ENCODE results near the gene ACTN2.

ACTN2 gene

DNA sequence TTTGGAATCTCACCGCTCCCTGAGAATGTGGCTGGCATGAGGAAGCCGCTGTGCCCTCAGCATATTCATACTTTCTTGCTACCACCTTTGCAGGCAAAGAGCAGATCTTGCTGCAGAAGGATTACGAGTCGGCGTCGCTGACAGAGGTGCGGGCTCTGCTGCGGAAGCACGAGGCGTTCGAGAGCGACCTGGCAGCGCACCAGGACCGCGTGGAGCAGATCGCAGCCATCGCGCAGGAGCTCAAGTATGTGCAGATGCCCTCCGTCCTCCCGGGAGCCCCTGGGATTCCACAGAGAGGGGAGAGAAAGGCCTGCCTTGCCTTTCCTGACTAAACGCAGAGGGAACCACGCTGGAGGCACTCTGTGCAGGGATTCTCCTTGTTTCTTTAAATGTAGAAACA, 58.2 kb downstream of the ACTN2 start:
- DNase-seq, result no peak

- DNase-seq, result no peak
These were observed 60.5 kb downstream of the ACTN2 start for GRCh38 chr1:236746785-236747184.

DNA sequence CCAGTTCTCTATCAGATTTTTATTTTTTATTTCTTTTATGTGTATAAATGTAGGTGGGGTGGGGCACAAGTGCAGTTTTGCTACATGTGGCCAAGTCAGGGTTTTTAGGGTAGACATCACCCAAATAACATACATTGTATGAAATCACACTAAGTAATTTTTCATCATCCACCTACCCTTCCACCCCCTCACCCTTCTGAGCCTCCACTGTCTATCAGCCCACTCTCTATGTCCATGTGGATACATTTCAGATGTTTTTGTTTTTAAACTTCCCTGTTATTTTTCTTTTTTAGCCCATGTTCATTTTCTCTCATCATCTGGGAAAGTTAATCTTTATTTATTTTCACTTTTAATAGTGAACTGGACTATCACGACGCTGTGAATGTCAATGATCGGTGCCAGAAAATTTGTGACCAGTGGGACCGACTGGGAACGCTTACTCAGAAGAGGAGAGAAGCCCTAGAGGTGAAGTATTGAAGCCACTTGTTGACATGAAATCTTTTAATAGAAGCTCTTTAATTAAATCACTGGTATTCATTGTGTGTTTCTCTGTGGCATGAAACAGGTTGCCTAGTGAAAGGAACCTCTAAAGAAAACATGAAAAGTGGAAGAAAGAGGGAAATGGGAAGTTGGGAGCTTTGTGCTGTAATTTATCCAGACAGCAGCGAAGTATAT, 61.1 kb downstream of the ACTN2 start:
- DNase-seq, result no peak

DNA sequence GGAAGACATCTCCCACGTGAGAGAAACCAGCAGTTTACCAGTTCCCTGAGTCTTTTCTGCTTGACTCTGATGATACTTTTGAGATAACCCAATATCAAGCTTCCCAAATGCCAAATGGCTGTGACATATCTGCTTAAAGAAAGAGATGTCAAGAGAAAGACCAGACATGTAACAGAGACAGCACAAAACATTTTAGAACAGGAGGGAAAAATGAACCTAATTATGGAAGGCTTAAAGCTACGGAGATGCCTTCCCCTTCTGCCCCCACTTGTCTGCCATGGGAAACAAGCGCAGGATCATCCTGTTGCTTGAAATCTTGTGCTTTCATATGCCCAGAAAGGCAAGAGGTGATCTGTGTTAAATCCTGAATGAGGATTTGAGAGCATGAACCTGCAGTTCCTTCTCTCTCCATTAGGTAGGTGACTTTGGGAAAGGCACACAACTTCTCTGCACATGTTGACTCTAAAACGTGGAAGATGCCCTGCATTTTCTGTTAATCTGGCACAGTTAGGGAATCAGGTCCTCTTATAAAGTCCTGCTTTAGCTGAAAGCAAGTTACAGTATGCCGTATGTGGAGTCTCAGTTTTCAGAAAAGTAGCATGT, 62.1 kb downstream of the ACTN2 start:
- DNase-seq, result no peak

- no peak for DNase-seq
These were observed 64.6 kb downstream of the ACTN2 start for GRCh38 chr1:236750928-236751327.

GRCh38 chr1:236751385-236751784, 65.1 kb downstream of the ACTN2 start:
- no peak for DNase-seq

DNA sequence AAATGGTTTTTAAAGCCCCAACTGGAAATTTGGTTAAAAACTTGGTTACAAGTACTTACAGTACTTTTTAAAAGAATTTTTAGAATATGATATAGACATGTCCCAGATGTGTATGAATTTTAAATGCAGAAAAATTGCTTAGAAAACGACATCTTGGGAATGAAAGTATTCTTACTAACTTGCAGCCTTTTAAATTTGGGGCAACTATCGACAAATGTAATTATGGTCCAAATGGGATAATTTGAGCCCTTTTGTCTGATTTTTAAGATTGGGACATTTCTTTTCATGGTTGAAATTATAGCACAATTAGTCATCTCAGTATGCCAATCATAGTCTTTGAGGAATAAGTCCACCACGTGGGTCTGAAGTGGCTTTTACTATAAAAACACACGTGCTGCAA, 65.6 kb downstream of the ACTN2 start:
- no peak for DNase-seq

GRCh38 chr1:236753516-236753915, 67.2 kb downstream of the ACTN2 start:
- no peak for DNase-seq

GRCh38 chr1:236753964-236754363, 67.7 kb downstream of the ACTN2 start:
- no peak for DNase-seq

DNA sequence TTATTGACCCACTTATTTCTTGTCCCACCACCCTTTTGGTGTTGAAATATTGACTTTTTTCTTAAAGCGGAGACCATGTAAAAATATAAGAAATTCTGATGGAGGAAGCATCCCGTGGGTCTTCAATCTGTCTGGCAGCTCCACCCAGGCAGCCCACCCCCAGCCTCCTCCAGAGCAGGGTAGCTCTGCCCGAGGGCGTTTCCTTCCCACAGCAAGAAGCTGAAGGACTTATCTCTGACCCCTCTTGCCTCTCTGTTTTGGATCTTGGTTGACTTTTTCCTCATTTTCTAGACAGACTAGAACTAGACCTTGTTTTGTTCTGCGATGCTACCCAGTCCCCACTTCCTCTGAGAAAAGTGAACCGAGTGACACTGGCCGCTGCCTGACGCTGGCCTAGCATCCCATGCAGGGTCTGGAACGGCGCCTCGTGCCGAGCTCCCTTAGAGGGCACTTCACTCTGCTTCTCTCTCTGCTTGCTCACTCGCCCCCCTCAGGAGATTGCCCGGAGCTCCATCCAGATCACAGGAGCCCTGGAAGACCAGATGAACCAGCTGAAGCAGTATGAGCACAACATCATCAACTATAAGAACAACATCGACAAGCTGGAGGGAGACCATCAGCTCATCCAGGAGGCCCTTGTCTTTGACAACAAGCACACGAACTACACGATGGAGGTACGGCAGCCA, 68.4 kb downstream of the ACTN2 start:
- no peak for DNase-seq

DNA sequence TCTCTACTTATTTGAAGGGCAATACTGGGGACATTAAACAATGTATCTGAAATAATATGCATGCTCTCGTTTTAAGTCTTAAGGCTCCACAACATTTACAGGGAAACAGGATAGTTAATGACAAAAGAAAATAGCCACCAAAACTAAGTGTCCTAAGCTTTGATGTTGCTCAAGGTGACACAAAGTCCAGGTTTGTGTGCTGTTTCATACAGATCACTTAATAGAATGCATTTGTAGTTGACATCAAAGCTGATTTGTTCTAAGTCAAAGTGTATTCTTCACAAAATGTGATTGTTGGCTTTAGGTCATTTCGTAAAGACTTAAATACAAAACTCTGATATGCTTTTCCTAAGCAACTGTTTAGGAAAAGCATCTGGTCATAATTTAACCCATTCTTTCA, 71.3 kb downstream of the ACTN2 start:
- no peak for DNase-seq

- DNase-seq, result no peak
These were observed 73.1 kb downstream of the ACTN2 start for GRCh38 chr1:236759252-236759859.

DNA sequence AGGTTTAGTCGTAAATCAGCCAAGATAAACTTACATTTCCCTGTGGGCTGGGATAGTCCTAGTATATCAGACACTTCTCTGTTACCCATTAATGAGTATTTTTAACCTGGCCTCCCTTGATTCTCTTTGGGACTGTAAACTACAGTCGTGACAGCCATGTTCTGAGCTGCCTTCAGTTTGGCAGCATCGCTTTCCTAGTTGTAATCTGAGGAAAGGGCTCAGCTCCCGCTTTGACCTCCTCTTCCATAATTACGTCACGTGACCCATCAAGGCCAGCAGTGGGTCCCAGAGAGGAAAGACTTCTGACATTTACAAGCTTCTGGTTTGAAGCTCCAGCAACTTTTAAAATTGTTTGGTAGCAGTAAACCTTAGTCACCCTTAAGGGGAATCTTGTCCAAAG, 74.2 kb downstream of the ACTN2 start:
- no peak for DNase-seq

DNA sequence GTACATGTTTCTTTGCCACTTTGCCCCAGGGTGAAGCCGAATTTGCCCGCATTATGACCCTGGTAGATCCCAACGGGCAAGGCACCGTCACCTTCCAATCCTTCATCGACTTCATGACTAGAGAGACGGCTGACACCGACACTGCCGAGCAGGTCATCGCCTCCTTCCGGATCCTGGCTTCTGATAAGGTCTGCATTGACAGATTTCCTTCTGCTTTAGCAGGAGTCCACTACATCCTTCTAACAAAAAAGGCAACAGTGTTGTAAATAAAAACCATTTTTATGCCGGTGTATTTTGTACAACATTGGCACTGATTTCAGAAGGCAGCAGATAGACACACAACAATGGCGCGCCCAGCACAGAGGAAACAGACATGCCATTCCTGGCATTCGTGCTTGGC, 74.7 kb downstream of the ACTN2 start:
- DNase-seq, result no peak

DNA sequence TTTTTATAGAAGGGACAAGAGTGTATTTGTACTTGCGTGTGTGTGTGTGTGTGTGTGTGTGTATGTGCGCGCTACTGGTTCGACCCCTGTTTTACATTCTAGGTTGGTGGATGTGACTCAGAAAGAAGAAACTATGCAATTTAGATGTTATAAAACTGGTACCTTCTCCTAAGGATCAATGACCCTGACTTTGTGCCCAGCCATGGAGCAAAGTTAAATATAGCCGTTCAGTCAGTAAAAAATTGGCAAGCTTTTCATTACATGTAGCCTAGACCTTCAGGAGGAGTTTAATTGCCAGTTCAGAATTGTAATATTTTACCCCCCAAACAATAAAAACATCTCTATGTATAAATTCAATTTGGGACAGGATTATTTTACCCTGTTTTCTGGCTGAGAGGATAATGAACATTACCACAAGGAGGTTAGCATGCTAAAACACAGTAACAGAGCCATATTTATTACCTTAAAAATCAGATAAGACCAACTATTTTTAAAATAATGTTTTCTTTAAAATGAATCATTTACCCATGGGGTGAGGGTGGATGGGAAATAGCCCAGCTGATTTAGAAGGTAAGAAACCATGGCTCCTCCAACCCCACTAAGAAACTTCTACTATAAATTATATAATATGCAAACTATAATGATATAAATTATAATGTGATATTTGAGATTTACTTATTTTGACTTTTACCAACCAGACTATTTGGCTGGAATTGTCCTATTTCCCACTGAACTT, 75.3 kb downstream of the ACTN2 start:
- no peak for DNase-seq

GRCh38 chr1:236762410-236762809, 76.1 kb downstream of the ACTN2 start:
- no peak for DNase-seq

DNA sequence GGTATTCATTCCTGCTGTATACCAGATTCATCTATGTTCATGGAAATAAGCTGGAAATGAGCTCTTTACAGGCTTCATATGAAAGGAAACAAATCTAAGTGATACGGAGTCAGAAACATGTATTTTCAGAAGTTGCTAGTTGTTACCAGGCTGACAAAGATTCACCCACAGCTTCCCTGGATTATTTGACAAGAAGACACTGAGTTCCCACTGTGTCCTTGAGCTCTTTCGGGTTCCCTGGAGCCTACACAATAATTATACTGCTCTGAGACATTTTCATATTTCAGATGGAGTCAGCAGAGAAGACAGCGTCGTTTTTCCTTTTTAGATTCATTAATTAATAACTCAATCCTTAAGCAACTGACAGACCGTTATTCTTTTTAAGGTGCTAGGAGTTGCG, 79.5 kb downstream of the ACTN2 start:
- DNase-seq, result no peak

- no peak for DNase-seq
These were observed 80.2 kb downstream of the ACTN2 start for GRCh38 chr1:236766506-236766905.

- no peak for DNase-seq
These were observed 81.0 kb downstream of the ACTN2 start for GRCh38 chr1:236767276-236767675.

GRCh38 chr1:236768601-236769000, 82.3 kb downstream of the ACTN2 start:
- DNase-seq, result no peak

GRCh38 chr1:236773919-236774318, 87.6 kb downstream of the ACTN2 start:
- DNase-seq, result no peak

GRCh38 chr1:236774926-236775325, 88.6 kb downstream of the ACTN2 start:
- no peak for DNase-seq

- DNase-seq, result no peak
These were observed 93.0 kb downstream of the ACTN2 start for GRCh38 chr1:236779312-236779711.

All from NK-92 treated with Interleukin-12 subunit alpha and Interleukin-12 subunit beta, amount 100 ng/mL, for 24 hours (cell line).